HepG2 (cell line): ENCODE results near the gene MEIOC. TPM values are rescaled to one million over a fixed set of nuclear protein-coding genes. Genes with fewer than 3 reads are reported as not detected.

Experiments used
- BRF2 ChIP-seq: sonication (generic); formaldehyde crosslinking; IDR thresholded peaks from 2 replicates; pipeline ENCODE4 v1.8.1; 2022; ENCODE audit warnings: mild to moderate bottlenecking, missing genetic modification reagents
- CBX1 ChIP-seq: IDR thresholded peaks from one replicate; pipeline ENCODE4 v1.6.1; 2016; ENCODE audit warnings: antibody characterized with exemption, low read depth
- DPF2 ChIP-seq: sonication (generic); formaldehyde crosslinking; IDR thresholded peaks from 2 replicates; pipeline ENCODE4 v1.4.0; 2020; ENCODE audit warnings: mild to moderate bottlenecking, low read depth, missing genetic modification reagents, borderline replicate concordance
- FOSL1 ChIP-seq: sonication (generic); formaldehyde crosslinking; IDR thresholded peaks from 2 replicates; pipeline ENCODE4 v1.9.0; 2021; ENCODE audit warnings: missing genetic modification reagents, borderline replicate concordance
- HOXA7 ChIP-seq: sonication (generic); formaldehyde crosslinking; IDR thresholded peaks from 2 replicates; pipeline ENCODE4 v1.8.1; 2022; ENCODE audit warnings: mild to moderate bottlenecking, missing genetic modification reagents, moderate library complexity
- MAFK ChIP-seq, 2 experiments: IDR thresholded peaks in 1 of 2; conservative IDR thresholded peaks in 1 of 2; 2 replicates each; pipeline ENCODE4 v1.6.1; 2011; ENCODE audit warnings: improper control_type of control experiment in 2 of 2, low read length in 2 of 2
- MTA3 ChIP-seq: sonication (generic); formaldehyde crosslinking; IDR thresholded peaks from 2 replicates; pipeline ENCODE4 v1.4.0; 2020; ENCODE audit warnings: missing genetic modification reagents
- NFYB ChIP-seq: sonication (generic); formaldehyde crosslinking; IDR thresholded peaks from 2 replicates; pipeline ENCODE4 v1.4.0; 2020; ENCODE audit warnings: missing genetic modification reagents
- NFYC ChIP-seq: IDR thresholded peaks from 2 replicates; pipeline ENCODE4 v1.6.1; 2016; ENCODE audit warnings: missing genetic modification reagents, missing compliant biosample characterization
- PCBP1 ChIP-seq: fragments of 200-400 bp; formaldehyde crosslinking; IDR thresholded peaks from 2 replicates; pipeline ENCODE4 v1.6.1; 2017; ENCODE audit warnings: mild to moderate bottlenecking, low read depth, low read length, borderline replicate concordance
- POLR2AphosphoS2 ChIP-seq: IDR thresholded peaks from 2 replicates; pipeline ENCODE4 v1.6.1; 2011; ENCODE audit warnings: low read depth, low read length, improper control_type of control experiment
- TBL1XR1 ChIP-seq: fragments of 150-350 bp; IDR thresholded peaks from 2 replicates; pipeline ENCODE4 v1.6.1; 2014; ENCODE audit warnings: borderline replicate concordance, low read length; ENCODE audit not compliant: partially characterized antibody
- TBX3 ChIP-seq: fragments of 450-650 bp; IDR thresholded peaks from 2 replicates; pipeline ENCODE4 v1.6.1; 2017; ENCODE audit warnings: antibody characterized with exemption, mild to moderate bottlenecking, inconsistent platforms, borderline replicate concordance
- TRIM22 ChIP-seq: fragments of 450-650 bp; IDR thresholded peaks from 2 replicates; pipeline ENCODE4 v1.6.1; 2017
- UBTF ChIP-seq: sonication (generic); formaldehyde crosslinking; IDR thresholded peaks from 2 replicates; pipeline ENCODE4 v1.4.0; 2020; ENCODE audit warnings: mild to moderate bottlenecking, missing genetic modification reagents
- ZBTB1 ChIP-seq: sonication (generic); formaldehyde crosslinking; IDR thresholded peaks from 2 replicates; pipeline ENCODE4 v1.4.0; 2020; ENCODE audit warnings: missing genetic modification reagents, borderline replicate concordance
- ZHX1 ChIP-seq: sonication (generic); formaldehyde crosslinking; IDR thresholded peaks from 2 replicates; pipeline ENCODE4 v1.8.1; 2022; ENCODE audit warnings: low read depth, mild to moderate bottlenecking, missing genetic modification reagents
- ZKSCAN5 ChIP-seq: sonication (generic); formaldehyde crosslinking; IDR thresholded peaks from 2 replicates; pipeline ENCODE4 v1.5.1; 2020; ENCODE audit warnings: mild to moderate bottlenecking, missing genetic modification reagents
- ZNF232 ChIP-seq: sonication (generic); formaldehyde crosslinking; IDR thresholded peaks from 2 replicates; pipeline ENCODE4 v1.4.0; 2020; ENCODE audit warnings: missing genetic modification reagents, borderline replicate concordance
- ZNF256 ChIP-seq: sonication (generic); formaldehyde crosslinking; conservative IDR thresholded peaks from 2 replicates; pipeline ENCODE4 v1.4.0; 2020; ENCODE audit warnings: missing genetic modification reagents
- ZNF546 ChIP-seq: sonication (generic); formaldehyde crosslinking; conservative IDR thresholded peaks from 2 replicates; pipeline ENCODE4 v1.8.1; 2023; ENCODE audit warnings: mild to moderate bottlenecking, missing genetic modification reagents
- ZNF614 ChIP-seq: IDR thresholded peaks from 2 replicates; pipeline ENCODE4 v1.6.1; 2018; ENCODE audit warnings: missing biosample characterization, missing genetic modification reagents, inconsistent platforms, borderline replicate concordance
- ZNF792 ChIP-seq: IDR thresholded peaks from 2 replicates; pipeline ENCODE4 v1.6.1; 2016
- polyA plus RNA-seq, 8 experiments: library from polyadenylated mRNA; depleted of rRNA in 3 of 8; stranded (reverse) in 7 of 8; unstranded in 1 of 8; fragments of >200 nt; fragmentation: Illumina TruSeq in 4 of 8; extraction: Trizol in 4 of 8; gene quantifications; 2 replicates each; pipeline versions ENCODE4 v1.2.1 to v1.2.3, GENCODE V29; 2011 to 2016; ENCODE audit warnings: low read depth in 4 of 8, missing spikeins in 1 of 8, mixed read lengths in 1 of 8; ENCODE audit not compliant: insufficient read depth in 1 of 8
- total RNA-seq, 5 experiments: library from RNA; depleted of rRNA; stranded (reverse); fragments of >200 nt; fragmentation: Illumina TruSeq; extraction: Trizol; gene quantifications; 2 replicates each; pipeline ENCODE4 v1.2.3, GENCODE V29; 2016; ENCODE audit warnings: low read depth in 1 of 5

The MEIOC gene
- total and polyA plus RNA-seq, 2 of the 13 experiments (the other 11 are each of a cell fraction or from before 2014, with no cell fraction given): 0.04 to 0.15 TPM

- TF ChIP-seq PCBP1 (no peak), HOXA7 (CRISPR knock-in tag) (no peak), TBL1XR1 (peak; percentile 30), NFYB (CRISPR knock-in tag) (peak; percentile 41; the same call in 1 of the 2 replicates), DPF2 (no peak), TBX3 (no peak), MAFK (conservative IDR thresholded peaks at IDR 0.05 in 1 of 2, IDR thresholded peaks at IDR 0.05 in 1 of 2; ENCODE audit: low read length in 2 of 2) (no peak), FOSL1 (CRISPR knock-in tag) (no peak), CBX1 (peak; percentile 89), ZBTB1 (CRISPR knock-in tag) (no peak), NFYC (CRISPR knock-in tag) (peak; percentile 48; the same call in 1 of the 2 replicates), UBTF (peak; percentile 84), ZNF546 (CRISPR knock-in tag) (peak; percentile 95), TRIM22 (no peak), BRF2 (CRISPR knock-in tag) (peak; percentile 97), MTA3 (no peak), ZKSCAN5 (CRISPR knock-in tag) (0 out of 2 replicates have a peak, but pooled peaks have one; percentile 41), ZNF792 (CRISPR knock-in tag) (peak; percentile 87), ZNF256 (0 out of 2 replicates have a peak, but pooled peaks have one; percentile 58), ZNF614 (CRISPR knock-in tag) (peak; percentile 89), ZNF232 (CRISPR knock-in tag) (peak; percentile 90), ZHX1 (CRISPR knock-in tag) (no peak), POLR2AphosphoS2 (0 out of 2 replicates have a peak, but pooled peaks have one; percentile 72)
These were observed 33.4 kb downstream of the MEIOC start, which contains the start of gene CCDC43 (continued) for GRCh38 chr17:44689477-44690217.
